Epithelial cell of esophagus (primary cell): ENCODE results near the gene TMSB4Y.
A peak's percentile ranks its signal among the peaks of the same experiment; 100 is the strongest.

Source experiments
- DNase-seq: peaks from one replicate; pipeline ENCODE4 v3.0.0; 2010; ENCODE audit warnings: low read depth
- H3K4me3 ChIP-seq: 2 replicates; pipeline ENCODE4 v1.5.1; 2011; ENCODE audit warnings: mild to moderate bottlenecking, low read length, control low read depth
- CTCF ChIP-seq: IDR thresholded peaks from 2 replicates; pipeline ENCODE4 v1.5.1; 2011; ENCODE audit warnings: low read depth, mild to moderate bottlenecking, low read length, control low read depth, inconsistent platforms; ENCODE audit not compliant: insufficient read depth; ENCODE audit errors: missing control alignments

Gene TMSB4Y

GRCh38 chrY:13703568-13703968 lies at the start of gene TMSB4Y:
TMSB4Y (plus strand) TSS chrY:13703899.
- TF ChIP-seq CTCF: no peak
- peak within 1 kb of the TSS; percentile 50 for H3K4me3 ChIP-seq

GRCh38 chrY:13664162-13664561 lies 39.5 kb upstream of the TMSB4Y start:
- DNase-seq: no peak
- no peak overlapping the region for H3K4me3 ChIP-seq
- TF ChIP-seq CTCF: no peak

More at GRCh38 chrY:13703568-13703968, at the start of gene TMSB4Y:
- DNase-seq: peak; percentile 79

- peak; percentile 0 for DNase-seq
- TF ChIP-seq CTCF: no peak
- no peak overlapping the region for H3K4me3 ChIP-seq
These were observed 32.6 kb upstream of the TMSB4Y start for GRCh38 chrY:13671122-13671521.

- no peak for TF ChIP-seq CTCF
- DNase-seq: peak; percentile 0
- H3K4me3 ChIP-seq: no peak overlapping the region
These were observed 1.4 kb upstream of the TMSB4Y start for GRCh38 chrY:13702276-13702675.

- peak; percentile 13 for DNase-seq
- H3K4me3 ChIP-seq: peak overlapping the region; percentile 50
- no peak for TF ChIP-seq CTCF
These were observed 627 bp downstream of the TMSB4Y start for GRCh38 chrY:13704121-13704930.

- TF ChIP-seq CTCF: no peak
- DNase-seq: peak; percentile 3
- peak overlapping the region; percentile 50 for H3K4me3 ChIP-seq
These were observed 1.5 kb downstream of the TMSB4Y start for GRCh38 chrY:13705197-13705596.

GRCh38 chrY:13708038-13708437 lies 4.3 kb downstream of the TMSB4Y start:
- no peak overlapping the region for H3K4me3 ChIP-seq
- TF ChIP-seq CTCF: no peak
- DNase-seq: peak; percentile 47
